ENCODE measurements around the gene CAMK1. TPM values are rescaled to one million over a fixed set of nuclear protein-coding genes. Genes with fewer than 3 reads are reported as not detected.
A peak's percentile ranks its signal among the peaks of the same experiment; 100 is the strongest.

The CAMK1 gene
- total RNA-seq, 1 donor from 2014 or later: 42.5 TPM

DNA sequence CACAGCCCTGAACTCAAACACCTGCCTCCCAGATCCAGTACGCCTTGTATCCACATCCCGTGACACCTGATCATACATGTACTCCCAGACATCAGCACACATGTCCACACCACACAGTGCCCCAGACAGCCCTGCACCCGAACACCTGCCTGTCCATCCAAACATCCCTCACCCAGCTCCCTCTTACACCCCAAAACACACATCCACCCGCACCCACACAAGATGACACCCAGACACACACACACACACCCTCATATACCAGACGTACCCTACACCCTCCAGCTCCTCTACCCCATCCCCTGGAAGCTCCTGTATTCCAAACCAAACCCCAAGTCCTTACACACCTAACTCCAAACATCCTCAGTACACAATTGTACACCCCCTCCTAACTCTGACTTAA, 735 bp downstream of the CAMK1 start:
- peak overlapping the region; percentile 64 to 74 for H3K4me3 ChIP-seq
- TF ChIP-seq, protein P1, sequence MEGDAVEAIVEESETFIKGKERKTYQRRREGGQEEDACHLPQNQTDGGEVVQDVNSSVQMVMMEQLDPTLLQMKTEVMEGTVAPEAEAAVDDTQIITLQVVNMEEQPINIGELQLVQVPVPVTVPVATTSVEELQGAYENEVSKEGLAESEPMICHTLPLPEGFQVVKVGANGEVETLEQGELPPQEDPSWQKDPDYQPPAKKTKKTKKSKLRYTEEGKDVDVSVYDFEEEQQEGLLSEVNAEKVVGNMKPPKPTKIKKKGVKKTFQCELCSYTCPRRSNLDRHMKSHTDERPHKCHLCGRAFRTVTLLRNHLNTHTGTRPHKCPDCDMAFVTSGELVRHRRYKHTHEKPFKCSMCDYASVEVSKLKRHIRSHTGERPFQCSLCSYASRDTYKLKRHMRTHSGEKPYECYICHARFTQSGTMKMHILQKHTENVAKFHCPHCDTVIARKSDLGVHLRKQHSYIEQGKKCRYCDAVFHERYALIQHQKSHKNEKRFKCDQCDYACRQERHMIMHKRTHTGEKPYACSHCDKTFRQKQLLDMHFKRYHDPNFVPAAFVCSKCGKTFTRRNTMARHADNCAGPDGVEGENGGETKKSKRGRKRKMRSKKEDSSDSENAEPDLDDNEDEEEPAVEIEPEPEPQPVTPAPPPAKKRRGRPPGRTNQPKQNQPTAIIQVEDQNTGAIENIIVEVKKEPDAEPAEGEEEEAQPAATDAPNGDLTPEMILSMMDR (IDR thresholded peaks at IDR 0.05): no peak
- no peak for TF ChIP-seq POLR2A (IDR thresholded peaks at IDR 0.05)
- no peak for TF ChIP-seq POLR2AphosphoS5 (IDR thresholded peaks at IDR 0.05; ENCODE audit: insufficient read depth in 1 of 2, low read depth in 1 of 2)
- H3K27ac ChIP-seq: peak overlapping the region; percentile 96
- no peaks in the 10 kb centered on the region for H3K9me3 ChIP-seq
- DNase-seq (ENCODE audit: extremely low spot score in 2 of 2): no peak
- H3K4me1 ChIP-seq: peaks cover 38% of the 10 kb centered on the region
- intact Hi-C loops (cut with DNase I): no loop called here
- H3K27me3 ChIP-seq: no peaks in the 10 kb centered on the region
- no peaks in the 10 kb centered on the region for H3K36me3 ChIP-seq

DNA sequence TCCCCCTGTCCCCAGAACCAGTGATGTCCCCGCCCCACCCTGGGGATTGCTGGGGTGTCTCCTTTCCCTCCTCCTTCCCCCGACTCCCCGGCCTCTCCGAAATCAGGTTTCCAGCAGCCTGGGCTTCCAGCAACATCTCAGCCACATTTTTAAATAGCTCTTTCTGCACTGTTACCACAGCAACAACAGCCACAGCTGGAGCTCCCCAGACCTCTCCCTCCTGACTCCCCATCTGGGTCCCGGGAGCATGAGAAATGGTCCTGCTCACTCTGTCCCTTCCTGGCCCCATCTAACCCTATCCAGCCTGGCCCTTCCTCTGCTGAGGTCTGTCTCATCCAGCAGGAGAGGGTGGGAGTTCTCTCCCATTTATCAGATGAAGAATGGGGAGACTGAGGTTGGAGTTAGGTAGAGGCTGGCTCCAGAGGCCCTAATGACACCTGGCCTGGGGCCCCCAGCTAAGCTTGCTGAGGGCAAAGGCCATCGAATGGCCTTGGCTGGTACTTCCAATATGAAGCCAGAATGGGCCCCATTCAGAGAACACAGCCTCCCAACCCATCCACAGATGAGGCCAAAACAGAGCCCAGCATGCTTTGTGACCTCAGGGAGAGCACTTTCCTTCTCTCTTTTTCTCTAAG, 1.5 kb downstream of the CAMK1 start:
- peak overlapping the region; percentile 96 for H3K27ac ChIP-seq
- no peak for DNase-seq (ENCODE audit: extremely low spot score in 2 of 2)
- TF ChIP-seq POLR2A (IDR thresholded peaks at IDR 0.05): no peak
- TF ChIP-seq, protein P1 (IDR thresholded peaks at IDR 0.05): no peak
- TF ChIP-seq POLR2AphosphoS5 (IDR thresholded peaks at IDR 0.05; ENCODE audit: insufficient read depth in 1 of 2, low read depth in 1 of 2): no peak
- intact Hi-C loops (cut with DNase I): no loop called here
- peaks cover 38% of the 10 kb centered on the region for H3K4me1 ChIP-seq
- no peaks in the 10 kb centered on the region for H3K27me3 ChIP-seq
- no peaks in the 10 kb centered on the region for H3K36me3 ChIP-seq
- H3K9me3 ChIP-seq: no peaks in the 10 kb centered on the region
- H3K4me3 ChIP-seq: peak overlapping the region in 1 of 2 donors; percentile 74

DNA sequence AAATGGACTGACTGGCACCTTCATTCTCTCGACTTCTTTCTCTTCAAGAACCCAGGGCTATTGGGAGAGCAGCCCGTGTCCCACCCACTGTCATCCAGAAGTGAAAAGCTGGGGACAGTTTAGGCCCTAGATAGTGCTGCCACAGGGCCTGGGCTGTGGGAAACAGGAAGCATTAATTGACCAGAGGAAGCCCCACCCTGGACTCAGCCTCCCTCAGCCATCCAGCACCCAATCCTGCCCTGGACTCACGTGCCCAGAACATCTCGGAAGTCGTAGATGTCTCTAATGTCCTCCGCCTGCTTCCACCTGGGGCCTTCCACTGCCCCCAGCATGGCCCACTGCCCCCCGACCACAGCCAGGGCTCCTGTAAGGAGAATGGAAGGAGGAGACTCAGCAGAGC, 2.3 kb downstream of the CAMK1 start:
- Histone ChIP-seq H3K4me3 (no peak overlapping the region), H3K27me3 (no peaks in the 10 kb centered on the region), H3K9me3 (no peaks in the 10 kb centered on the region), H3K36me3 (no peaks in the 10 kb centered on the region), H3K27ac (peak overlapping the region; percentile 96), H3K4me1 (peaks cover 38% of the 10 kb centered on the region)
- no peak for TF ChIP-seq POLR2AphosphoS5 (IDR thresholded peaks at IDR 0.05; ENCODE audit: insufficient read depth in 1 of 2, low read depth in 1 of 2)
- no peak for TF ChIP-seq POLR2A (IDR thresholded peaks at IDR 0.05)
- TF ChIP-seq, protein P1 (IDR thresholded peaks at IDR 0.05): no peak
- no peak for DNase-seq (ENCODE audit: extremely low spot score in 2 of 2)
- intact Hi-C loops (cut with DNase I): no loop called here

GRCh38 chr3:9765865-9766264, 3.9 kb downstream of the CAMK1 start:
- Histone ChIP-seq H3K27ac (no peak overlapping the region), H3K9me3 (no peaks in the 10 kb centered on the region), H3K36me3 (no peaks in the 10 kb centered on the region), H3K27me3 (no peaks in the 10 kb centered on the region), H3K4me3 (no peak overlapping the region), H3K4me1 (peaks cover 35% of the 10 kb centered on the region)
- DNase-seq (ENCODE audit: extremely low spot score in 2 of 2): no peak
- intact Hi-C loops (cut with DNase I): no loop called here
- TF ChIP-seq POLR2A (IDR thresholded peaks at IDR 0.05): no peak
- no peak for TF ChIP-seq POLR2AphosphoS5 (IDR thresholded peaks at IDR 0.05; ENCODE audit: insufficient read depth in 1 of 2, low read depth in 1 of 2)
- TF ChIP-seq, protein P1 (IDR thresholded peaks at IDR 0.05): no peak

- Histone ChIP-seq H3K27ac (no peak overlapping the region), H3K4me3 (no peak overlapping the region), H3K36me3 (peaks cover 0 to 13% of the 10 kb centered on the region in 2 donors), H3K27me3 (no peaks in the 10 kb centered on the region), H3K4me1 (peaks cover 5% of the 10 kb centered on the region), H3K9me3 (no peaks in the 10 kb centered on the region)
- no peak for DNase-seq (ENCODE audit: extremely low spot score in 2 of 2)
- TF ChIP-seq, protein P1 (IDR thresholded peaks at IDR 0.05): no peak
- TF ChIP-seq POLR2A (IDR thresholded peaks at IDR 0.05) (no peak), POLR2AphosphoS5 (IDR thresholded peaks at IDR 0.05; ENCODE audit: insufficient read depth in 1 of 2, low read depth in 1 of 2) (no peak)
- intact Hi-C loops (cut with DNase I): no loop called here
Measured at GRCh38 chr3:9762871-9763270, 6.9 kb downstream of the CAMK1 start.
